SU-DHL-6 (cell line): ENCODE data around the gene SNX13.

ENCODE experiments used
- H2AFZ ChIP-seq: fragments of 200-600 bp; sonication (generic); 2 replicates; pipeline ENCODE4 v1.6.1; 2014; ENCODE audit warnings: low read depth, mild to moderate bottlenecking, moderate library complexity, mixed read lengths, antibody characterized with exemption, low read length; ENCODE audit not compliant: severe bottlenecking
- H3F3A ChIP-seq: fragments of 200-600 bp; shearing (Covaris generic); 2 replicates; pipeline ENCODE4 v1.6.0; 2016; ENCODE audit warnings: antibody characterized with exemption, mild to moderate bottlenecking; ENCODE audit not compliant: insufficient read depth
- H3K27ac ChIP-seq: fragments of 200-600 bp; sonication (generic); 2 replicates; pipeline ENCODE4 v1.5.1; 2016; ENCODE audit warnings: low read depth, mild to moderate bottlenecking, low read length, moderate library complexity, mixed read lengths
- H3K27me3 ChIP-seq: fragments of 200-600 bp; sonication (generic), shearing (Covaris generic); 2 replicates; pipeline ENCODE4 v1.6.0; 2014; ENCODE audit warnings: mild to moderate bottlenecking, low read length
- H3K36me3 ChIP-seq: fragments of 200-600 bp; sonication (generic); 2 replicates; pipeline ENCODE4 v1.6.1; 2014; ENCODE audit warnings: mild to moderate bottlenecking, low read length, mixed read lengths
- H3K4me2 ChIP-seq: fragments of 300-600, 200-600 bp; shearing (Covaris generic), sonication (generic); 2 replicates; pipeline ENCODE4 v1.6.0; 2014; ENCODE audit warnings: low read length, low read depth, mild to moderate bottlenecking; ENCODE audit not compliant: poor library complexity, severe bottlenecking
- H3K4me3 ChIP-seq: fragments of 200-600 bp; sonication (generic); 2 replicates; pipeline ENCODE4 v1.5.1; 2014; ENCODE audit warnings: antibody characterized with exemption, low read length, mild to moderate bottlenecking, mixed read lengths; ENCODE audit not compliant: insufficient read depth, poor library complexity, severe bottlenecking
- H3K79me2 ChIP-seq: fragments of 200-600 bp; sonication (generic); 2 replicates; pipeline ENCODE4 v1.6.1; 2014; ENCODE audit warnings: mild to moderate bottlenecking, low read length, moderate library complexity; ENCODE audit not compliant: insufficient read depth
- H3K9ac ChIP-seq: fragments of 200-600 bp; sonication (generic); 2 replicates; pipeline ENCODE4 v1.7.0; 2014; ENCODE audit warnings: mild to moderate bottlenecking, low read length
- H3K9me2 ChIP-seq: fragments of 200-600 bp; sonication (generic); replicated peaks from 2 replicates; pipeline ENCODE4 v1.6.1; 2014; ENCODE audit warnings: low read length; ENCODE audit not compliant: insufficient read depth
- H3K9me3 ChIP-seq: fragments of 200-600 bp; sonication (generic); 2 replicates; pipeline ENCODE4 v1.6.1; 2014; ENCODE audit warnings: low read length, mixed read lengths; ENCODE audit not compliant: insufficient read depth
- H4K20me1 ChIP-seq: fragments of 200-600 bp; sonication (generic); 2 replicates; pipeline ENCODE4 v1.6.1; 2014; ENCODE audit warnings: low read depth, mild to moderate bottlenecking, antibody characterized with exemption, low read length, moderate library complexity, mixed read lengths
- EZH2phosphoT487 ChIP-seq: fragments of 200-600 bp; sonication (generic), shearing (Covaris generic); conservative IDR thresholded peaks from 2 replicates; pipeline ENCODE4 v1.6.1; 2018; ENCODE audit warnings: mild to moderate bottlenecking, antibody characterized with exemption, low read length, moderate library complexity, mixed read lengths
- TF ChIP-seq, protein P1 (sequence below): fragments of 200-600 bp; sonication (generic); IDR thresholded peaks from one replicate; pipeline ENCODE4 v1.5.1; 2017; ENCODE audit warnings: antibody characterized with exemption, mild to moderate bottlenecking, low read length, moderate library complexity; ENCODE audit not compliant: insufficient read depth, poor library complexity, severe bottlenecking

SNX13 gene

DNA sequence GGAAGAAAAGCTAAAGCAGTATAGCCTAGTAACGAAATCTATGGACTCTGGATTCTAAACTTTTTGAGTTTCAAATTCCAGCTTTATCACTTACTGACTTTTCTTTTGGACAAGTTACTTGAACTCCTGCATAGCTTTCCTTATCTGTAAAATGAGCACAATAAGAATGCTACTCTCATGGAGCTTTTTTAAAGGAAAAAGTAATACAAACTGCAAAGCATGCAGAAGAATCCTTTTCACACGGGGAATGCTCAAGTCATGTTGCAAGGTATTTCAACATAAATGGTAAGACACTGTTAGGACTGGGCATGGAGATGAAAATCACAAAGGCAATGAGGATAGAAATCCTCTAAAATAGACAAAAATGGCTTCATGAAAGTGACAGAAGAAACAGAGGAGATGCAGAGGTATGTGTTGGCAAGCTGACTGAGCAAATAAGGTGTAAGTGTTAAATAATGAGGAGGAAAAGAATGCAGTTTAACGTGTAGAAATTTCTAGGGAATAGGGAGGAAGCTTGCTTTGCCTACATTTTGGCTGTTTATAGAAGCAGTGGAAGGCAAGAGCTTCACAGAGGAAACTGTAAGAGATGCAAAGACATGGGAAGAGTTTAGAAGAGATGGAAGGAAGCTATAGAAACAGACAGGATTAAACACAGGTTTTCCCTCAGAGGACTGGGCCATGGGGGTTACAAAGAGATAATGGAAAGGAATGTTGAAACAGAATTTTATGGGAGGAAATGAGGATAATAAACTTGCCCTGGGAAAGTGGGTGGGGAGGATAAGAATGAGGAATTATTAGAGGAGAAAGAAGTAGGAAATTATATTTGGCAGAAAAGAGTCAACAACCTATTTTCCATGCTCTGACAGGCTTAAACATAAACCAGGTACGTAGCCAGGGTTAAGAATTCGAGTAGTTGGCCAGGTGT is 28.8 kb upstream of the SNX13 start:
- H3K9me3 ChIP-seq = no peaks in the 10 kb centered on the region
- no peaks in the 10 kb centered on the region for H4K20me1 ChIP-seq
- no peak overlapping the region for H3K4me3 ChIP-seq
- no peak overlapping the region for H3K27ac ChIP-seq
- no peak overlapping the region for H2AFZ ChIP-seq
- H3K79me2 ChIP-seq = no peaks in the 10 kb centered on the region
- H3F3A ChIP-seq = no peaks in the 10 kb centered on the region; the same call in 1 of the 2 replicates
- H3K36me3 ChIP-seq = no peaks in the 10 kb centered on the region
- no peak overlapping the region for H3K4me2 ChIP-seq
- no peak for TF ChIP-seq EZH2phosphoT487
- TF ChIP-seq, protein P1, sequence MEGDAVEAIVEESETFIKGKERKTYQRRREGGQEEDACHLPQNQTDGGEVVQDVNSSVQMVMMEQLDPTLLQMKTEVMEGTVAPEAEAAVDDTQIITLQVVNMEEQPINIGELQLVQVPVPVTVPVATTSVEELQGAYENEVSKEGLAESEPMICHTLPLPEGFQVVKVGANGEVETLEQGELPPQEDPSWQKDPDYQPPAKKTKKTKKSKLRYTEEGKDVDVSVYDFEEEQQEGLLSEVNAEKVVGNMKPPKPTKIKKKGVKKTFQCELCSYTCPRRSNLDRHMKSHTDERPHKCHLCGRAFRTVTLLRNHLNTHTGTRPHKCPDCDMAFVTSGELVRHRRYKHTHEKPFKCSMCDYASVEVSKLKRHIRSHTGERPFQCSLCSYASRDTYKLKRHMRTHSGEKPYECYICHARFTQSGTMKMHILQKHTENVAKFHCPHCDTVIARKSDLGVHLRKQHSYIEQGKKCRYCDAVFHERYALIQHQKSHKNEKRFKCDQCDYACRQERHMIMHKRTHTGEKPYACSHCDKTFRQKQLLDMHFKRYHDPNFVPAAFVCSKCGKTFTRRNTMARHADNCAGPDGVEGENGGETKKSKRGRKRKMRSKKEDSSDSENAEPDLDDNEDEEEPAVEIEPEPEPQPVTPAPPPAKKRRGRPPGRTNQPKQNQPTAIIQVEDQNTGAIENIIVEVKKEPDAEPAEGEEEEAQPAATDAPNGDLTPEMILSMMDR = no peak
- no peaks in the 10 kb centered on the region for H3K27me3 ChIP-seq
- H3K9ac ChIP-seq = no peak overlapping the region
- H3K9me2 ChIP-seq = no peaks in the 10 kb centered on the region

DNA sequence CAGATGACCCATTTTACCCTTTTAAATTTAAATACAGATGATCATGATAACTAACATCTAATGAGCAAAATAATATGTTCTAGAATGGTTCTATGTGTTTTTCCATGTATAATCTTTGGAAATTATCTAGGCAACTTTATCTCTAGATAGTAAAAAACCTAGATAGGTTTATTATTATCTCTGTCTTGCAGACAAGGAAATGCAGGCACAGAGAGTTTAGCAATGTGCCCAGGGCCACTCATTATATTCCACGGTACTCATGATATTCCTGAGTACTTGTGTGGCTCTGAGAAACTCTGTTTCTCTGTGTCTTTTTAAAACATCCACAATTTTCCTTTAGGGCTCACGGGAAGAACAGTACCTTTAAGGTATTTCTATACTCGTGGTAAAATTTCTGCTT is 26.4 kb upstream of the SNX13 start:
- H3F3A ChIP-seq = no peaks in the 10 kb centered on the region; the same call in 1 of the 2 replicates
- no peaks in the 10 kb centered on the region for H3K9me2 ChIP-seq
- no peaks in the 10 kb centered on the region for H3K27me3 ChIP-seq
- H3K27ac ChIP-seq = no peak overlapping the region
- no peaks in the 10 kb centered on the region for H3K9me3 ChIP-seq
- TF ChIP-seq EZH2phosphoT487 = no peak
- TF ChIP-seq, protein P1 = no peak
- H3K79me2 ChIP-seq = no peaks in the 10 kb centered on the region
- H3K9ac ChIP-seq = no peak overlapping the region
- H3K4me2 ChIP-seq = no peak overlapping the region
- no peaks in the 10 kb centered on the region for H3K36me3 ChIP-seq
- no peak overlapping the region for H3K4me3 ChIP-seq
- H2AFZ ChIP-seq = no peak overlapping the region
- no peaks in the 10 kb centered on the region for H4K20me1 ChIP-seq

DNA sequence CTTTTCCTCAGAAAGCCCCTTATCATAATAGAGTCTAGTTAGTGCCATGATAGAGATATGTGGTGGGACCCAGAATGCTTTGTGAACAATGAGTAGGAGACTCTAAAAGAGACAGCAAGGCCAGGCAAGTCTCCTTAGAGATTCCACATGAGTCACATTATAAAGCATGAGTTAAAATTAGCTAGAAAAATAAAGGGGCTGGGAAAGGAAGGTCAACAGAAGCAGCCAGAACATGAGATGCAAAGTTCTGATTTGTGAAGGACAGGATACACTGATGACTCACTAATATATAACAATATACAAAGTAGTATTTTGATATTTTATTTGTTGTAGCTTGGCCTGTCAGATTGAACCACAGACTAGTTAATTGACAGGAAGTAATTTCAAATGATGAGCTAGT is 25.3 kb upstream of the SNX13 start:
- no peak overlapping the region for H2AFZ ChIP-seq
- H3K4me2 ChIP-seq = no peak overlapping the region
- TF ChIP-seq, protein P1 = no peak
- TF ChIP-seq EZH2phosphoT487 = no peak
- no peak overlapping the region for H3K27ac ChIP-seq
- no peak overlapping the region for H3K4me3 ChIP-seq
- H3K36me3 ChIP-seq = no peaks in the 10 kb centered on the region
- no peaks in the 10 kb centered on the region for H3K27me3 ChIP-seq
- H3F3A ChIP-seq = no peaks in the 10 kb centered on the region
- no peaks in the 10 kb centered on the region for H3K9me2 ChIP-seq
- no peaks in the 10 kb centered on the region for H4K20me1 ChIP-seq
- no peak overlapping the region for H3K9ac ChIP-seq
- H3K79me2 ChIP-seq = no peaks in the 10 kb centered on the region
- H3K9me3 ChIP-seq = no peaks in the 10 kb centered on the region
